GM21529 (cell line): Measurements from ENCODE around the gene ZMYND19.
"Not testable (repeated sequence)": the region's sequence is repeated elsewhere in the genome, so short reads cannot be mapped to it uniquely, and the experiment has no call there.

ENCODE experiments used
- ATAC-seq: cut with Tn5 transposase; IDR thresholded peaks from one replicate; pipeline ENCODE4 v1.9.1; 2021; ENCODE audit not compliant: unreplicated experiment

ZMYND19 gene

DNA sequence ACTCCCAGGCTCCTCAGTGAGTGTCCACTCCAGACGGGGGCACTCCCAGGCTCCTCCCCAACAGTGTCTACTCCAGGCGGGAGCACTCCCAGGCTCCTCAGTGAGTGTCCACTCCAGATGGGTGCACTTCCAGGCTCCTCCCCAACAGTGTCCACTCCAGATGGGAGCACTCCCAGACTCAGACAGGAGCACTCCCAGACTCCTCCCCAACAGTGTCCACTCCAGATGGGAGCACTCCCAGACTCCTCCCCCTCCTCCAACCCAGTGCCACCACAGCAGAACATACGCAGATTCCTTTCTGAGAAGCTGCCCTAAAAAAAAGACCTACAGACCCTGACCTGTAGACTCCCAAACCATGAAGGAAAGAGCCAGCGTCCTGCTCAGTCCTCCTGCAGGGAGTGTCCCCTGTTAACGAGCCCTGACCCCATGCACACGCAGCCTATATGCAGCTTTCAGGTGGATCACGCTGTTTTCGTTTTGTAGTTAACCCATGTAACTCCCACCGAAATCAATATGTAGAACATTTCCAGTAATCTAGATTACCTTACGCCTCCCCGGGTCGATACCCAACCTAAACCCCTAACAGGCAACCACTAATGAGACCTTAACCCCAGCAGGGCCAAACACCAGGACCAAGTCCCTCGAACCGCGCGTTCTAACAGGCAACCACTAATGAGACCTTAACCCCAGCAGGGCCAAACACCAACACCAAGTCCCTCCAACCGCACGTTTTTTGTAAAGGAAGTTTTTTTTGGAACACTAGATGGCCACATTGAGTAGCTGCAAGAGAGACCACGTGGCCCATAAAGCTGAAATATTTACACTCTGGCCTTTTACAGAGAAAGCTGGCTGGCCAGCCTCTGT lies 55.8 kb downstream of the ZMYND19 start:
- no peak for ATAC-seq

DNA sequence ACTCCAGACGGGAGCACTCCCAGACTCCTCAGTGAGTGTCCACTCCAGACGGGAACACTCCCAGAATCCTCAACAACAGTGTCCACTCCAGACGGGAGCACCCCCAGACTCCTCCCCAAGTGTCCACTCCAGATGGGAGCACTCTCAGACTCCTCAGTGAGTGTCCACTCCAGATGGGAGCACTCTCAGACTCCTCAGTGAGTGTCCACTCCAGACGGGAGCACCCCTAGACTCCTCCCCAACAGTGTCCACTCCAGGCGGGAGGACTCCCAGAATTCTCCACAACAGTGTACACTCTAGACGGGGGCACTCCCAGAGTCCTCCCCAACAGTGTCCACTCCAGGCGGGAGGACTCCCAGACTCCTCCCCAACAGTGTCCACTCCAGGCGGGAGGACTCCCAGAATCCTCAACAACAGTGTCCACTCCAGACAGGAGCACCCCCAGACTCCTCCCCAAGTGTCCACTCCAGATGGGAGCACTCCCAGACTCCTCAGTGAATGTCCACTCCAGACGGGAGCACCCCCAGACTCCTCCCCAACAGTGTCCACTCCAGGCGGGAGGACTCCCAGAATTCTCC lies 57.3 kb downstream of the ZMYND19 start:
- not testable (repeated sequence) for ATAC-seq
